HL-60/S4 treated with phorbol 12-myristate 13-acetate at 8.2 ng/mL for 4 days and 3 days (cell line): Measurements from ENCODE around the gene CILP.

Source experiments
- in situ Hi-C: fragments of 300-500 bp; cut with MboI; formaldehyde crosslinking; loops from 2 replicates; pipeline ENCODE4 v1.15.0; 2022; ENCODE audit warnings: low sequenced_read_pairs

The CILP gene

DNA sequence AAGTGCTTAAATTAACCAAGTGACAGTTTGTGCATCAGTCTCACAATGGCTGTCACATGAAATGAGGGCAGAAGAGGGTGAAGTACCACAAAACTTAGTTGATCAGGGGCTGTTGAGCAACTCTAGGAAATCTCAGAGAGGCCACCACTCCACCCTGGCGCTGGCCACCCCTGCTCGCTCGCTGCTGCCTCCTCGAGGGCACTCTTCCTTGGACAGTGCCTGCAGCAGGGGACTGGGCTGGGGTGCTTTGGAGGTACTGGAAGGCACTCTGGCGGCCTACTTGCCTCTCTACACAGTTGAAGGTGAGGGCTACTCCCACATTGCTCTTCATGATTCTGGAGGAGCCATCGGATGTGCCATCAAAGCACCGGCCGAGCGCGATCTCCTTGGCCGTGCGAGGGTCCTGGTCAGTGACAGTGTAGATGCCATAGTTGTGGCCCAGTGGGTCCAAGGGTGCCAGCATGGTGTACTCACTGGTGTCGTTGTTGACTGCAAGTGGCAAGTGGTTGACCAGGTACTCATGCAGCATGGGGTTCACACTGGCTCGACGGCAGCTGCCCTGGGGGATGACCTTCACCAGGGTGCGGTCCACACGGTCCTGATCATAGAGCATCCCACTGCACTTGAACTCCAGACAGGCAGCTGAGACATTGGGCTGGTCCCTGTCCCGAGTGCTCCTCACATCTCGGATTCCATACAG, 14.5 kb downstream of the CILP start:
- in situ Hi-C loops, result no loop called here

DNA sequence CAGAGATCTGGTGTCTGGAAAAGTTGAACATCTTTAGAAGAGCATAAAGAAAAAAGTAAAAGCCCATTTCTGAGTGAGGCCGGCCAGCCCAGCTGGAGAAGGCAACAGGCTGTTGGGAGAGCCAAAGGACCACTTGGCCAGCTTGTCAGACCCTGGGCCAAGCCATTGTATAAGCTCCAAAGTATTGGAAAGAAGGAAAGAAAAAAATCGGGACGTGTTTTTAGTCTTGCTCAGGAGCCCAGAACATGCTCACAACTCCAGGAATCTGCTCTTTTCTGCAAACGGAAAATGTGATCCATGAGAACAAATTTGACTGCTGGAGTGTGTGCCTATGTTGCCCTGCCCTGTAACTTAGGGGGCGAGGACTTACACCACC, 15.7 kb downstream of the CILP start:
- in situ Hi-C loops, result no loop called here

DNA sequence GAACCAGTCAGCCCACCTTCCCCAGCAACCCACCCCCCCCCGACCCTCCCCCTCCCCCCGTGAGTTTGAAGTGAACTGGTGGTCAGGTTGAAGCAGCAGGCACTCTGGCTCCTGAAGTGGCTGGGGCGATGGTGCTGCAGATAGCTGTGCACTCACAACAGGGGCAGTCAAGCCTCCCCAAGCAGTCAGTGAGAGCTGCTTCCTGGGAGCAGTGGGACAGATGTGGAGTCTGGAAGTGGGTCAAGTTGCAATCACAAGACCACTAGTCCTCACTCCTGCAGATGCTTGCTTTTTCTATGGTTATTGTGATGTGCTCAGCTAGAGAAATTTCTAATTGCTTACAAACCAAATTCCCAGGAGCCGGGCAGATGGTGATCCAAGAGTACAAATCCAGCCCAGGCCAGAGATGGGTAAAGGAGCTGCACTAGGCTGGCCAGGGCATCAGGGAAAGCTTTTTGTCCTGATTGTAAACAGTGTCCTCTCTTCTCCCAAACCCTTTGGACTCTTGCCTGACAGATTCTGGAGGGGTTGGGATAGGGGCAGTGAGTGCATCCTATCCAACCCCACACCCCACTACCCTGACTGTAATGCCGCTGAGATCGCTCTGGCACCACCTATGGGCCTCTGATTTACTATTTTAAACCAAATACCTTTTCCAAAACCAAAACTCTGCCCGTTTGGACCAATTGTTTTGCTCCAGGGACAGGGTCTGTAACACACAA, 16.3 kb downstream of the CILP start:
- in situ Hi-C loops, result no loop called here

DNA sequence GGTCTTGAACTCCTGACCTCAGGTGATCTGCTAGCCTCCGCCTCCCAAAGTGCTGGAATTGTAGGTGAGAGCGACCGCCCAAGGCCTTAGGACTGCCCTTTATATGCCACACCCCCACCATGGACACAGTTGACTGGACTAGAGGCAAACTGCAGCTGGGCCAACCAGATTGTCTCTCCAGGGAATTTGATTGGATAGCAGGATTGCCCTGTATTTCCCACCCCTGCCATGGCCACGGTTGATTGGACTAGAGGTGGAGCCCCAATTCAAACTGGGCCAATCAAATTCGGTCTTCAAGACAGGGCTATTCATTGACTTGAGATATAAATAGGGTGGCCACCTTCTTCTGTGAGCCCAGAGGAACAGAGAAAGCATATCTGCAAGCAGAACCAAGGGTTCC, 19.3 kb downstream of the CILP start:
- in situ Hi-C loops, result no loop called here

DNA sequence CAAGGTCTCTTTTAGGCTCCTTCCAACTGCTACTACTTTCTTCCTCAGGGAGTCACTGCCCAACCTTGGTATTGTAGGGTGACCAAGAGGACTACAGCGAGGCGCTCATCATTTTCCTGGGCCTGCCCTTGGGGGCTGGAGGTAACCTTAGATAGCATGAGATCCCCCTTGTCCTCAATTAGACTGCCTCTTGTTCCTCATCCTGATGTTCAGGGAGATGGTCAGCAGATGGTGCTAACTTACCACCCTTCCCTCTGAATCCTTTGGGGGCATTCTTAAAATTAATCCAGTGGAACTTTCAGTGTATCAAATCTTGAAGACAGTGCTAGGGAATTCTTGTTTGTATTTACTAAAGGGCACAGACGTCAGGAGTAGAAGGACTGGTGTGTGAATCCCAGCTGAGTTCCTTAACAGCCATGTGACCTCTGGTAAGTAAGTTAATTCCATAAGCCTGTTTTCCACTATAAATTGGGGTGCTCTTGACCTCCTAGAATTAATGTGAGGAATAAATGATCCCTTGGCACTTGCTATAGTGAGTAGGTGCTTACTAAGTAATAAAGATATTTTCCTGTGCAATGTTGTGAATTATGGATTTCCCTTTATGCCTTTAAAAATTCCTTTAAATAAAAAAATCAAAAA, 22.1 kb downstream of the CILP start:
- in situ Hi-C loops, result loop anchor here (10.0 kb wide), 1 partner anchor 106 kb away; the partner anchor contains the start of gene RNU5A-1

DNA sequence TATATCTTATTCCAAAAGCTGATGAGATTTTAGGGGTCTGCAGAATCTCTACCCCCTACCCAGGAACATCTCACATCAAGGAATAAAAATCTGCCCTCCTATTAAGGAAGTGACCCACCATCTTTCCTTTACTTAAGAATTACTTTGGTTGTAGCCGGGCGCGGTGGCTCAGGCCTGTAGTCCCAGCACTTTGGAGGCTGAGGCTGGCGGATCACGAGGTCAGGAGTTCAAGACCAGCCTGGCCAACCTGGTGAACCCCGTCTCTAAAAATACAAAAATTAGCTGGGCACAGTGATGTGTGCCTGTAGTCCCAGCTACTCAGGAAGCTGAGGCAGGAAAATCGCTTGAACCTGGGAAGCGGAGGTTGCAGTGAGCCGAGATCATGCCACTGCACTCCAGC, 22.8 kb downstream of the CILP start:
- in situ Hi-C loops, result loop anchor here (10.0 kb wide), 1 partner anchor 106 kb away; the partner anchor contains the start of gene RNU5A-1

DNA sequence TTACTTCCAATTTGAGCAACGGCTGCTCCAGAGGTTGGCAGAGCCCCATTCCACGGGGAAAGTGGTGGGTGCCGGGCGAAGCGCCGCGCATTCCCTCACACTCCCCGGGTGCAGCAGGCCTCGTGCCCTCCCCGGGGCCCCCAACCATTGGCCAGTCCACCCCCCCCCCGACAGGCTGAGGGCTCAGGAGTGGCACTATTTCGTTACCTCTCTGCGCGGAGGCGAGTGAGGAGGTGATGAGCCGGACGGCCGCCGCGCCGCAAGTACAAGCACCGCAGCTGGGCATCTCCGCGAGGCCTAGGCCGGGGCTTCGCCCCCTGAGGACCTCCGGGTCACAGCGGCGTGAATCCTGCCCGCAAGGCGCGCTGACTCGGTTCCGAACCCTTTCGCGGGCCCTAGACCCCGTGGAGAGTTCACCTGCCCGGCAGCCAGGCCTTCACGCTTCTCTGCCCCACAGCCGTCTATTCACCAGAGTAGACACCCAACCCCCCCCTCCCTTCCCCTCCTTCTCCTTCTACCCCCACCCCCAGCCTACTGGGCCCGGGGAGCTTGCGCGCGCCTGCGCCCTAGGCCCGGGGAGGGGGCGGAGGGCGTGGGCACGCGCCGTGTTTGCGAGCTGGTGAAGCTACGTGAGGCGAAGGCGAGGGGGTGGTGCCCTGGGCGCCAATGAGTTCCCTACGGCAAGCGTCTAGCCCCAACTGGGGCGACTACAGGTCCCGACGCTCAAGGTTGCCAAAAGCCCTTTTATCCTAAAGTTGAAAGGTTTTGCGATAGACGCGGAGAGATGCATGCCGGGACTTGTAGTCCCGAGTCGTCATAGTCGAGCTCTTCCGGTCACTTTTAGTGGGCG, 26.2 kb downstream of the CILP start, which contains the start of gene CLPX:
Gene CLPX, minus strand, starts transcription at position 475 of the 850 bp plus-strand sequence. Its CDS starts 189 bp downstream, at position 286.
- in situ Hi-C loops, result loop anchor here (10.0 kb wide), 1 partner anchor 110 kb away; the partner anchor contains the start of gene RNU5A-1

DNA sequence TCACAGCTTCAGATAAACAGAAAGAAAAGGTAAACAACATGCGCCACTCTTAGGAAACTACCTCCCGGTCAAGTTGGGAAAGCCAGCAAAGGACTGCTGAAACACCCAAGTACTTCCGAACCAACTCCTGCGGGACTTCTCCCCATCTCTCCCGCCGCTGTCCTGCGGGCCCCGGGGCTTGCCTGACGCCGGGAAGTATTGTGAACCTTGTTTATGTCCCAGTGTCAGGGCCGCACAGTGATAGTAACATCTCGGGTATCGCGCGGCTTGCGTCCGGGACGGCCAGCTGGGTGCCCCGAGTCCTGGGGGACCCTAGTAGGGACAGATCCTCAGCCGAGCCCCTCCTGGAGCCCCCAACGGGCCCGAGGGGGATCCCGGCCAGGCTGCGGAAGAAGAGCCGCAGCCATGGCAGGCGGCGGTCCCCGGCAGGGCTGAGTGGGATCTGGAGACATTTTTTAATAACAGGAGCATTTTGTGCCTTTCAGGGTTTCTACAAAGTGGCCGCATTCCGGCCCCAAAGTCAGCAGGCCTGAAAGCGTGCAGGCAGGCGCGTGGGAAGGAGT, 26.9 kb downstream of the CILP start:
- in situ Hi-C loops, result loop anchor here (10.0 kb wide), 1 partner anchor 110 kb away; the partner anchor contains the start of gene RNU5A-1

DNA sequence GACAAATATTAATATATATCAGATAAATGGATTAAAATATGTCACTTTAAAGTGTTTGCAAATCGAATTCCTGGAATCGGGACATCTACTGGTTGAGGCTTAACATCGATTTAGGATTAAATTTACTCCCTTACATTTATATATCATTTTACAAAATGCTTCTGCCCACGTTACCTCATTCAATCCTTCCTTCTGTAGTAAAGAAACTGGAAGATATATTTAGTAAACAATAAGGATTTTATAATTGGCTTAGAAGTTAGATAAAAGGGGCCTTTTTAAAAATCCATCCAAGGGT, 27.5 kb downstream of the CILP start:
- in situ Hi-C loops, result loop anchor here (10.0 kb wide), 1 partner anchor 111 kb away; the partner anchor contains the start of gene RNU5A-1

DNA sequence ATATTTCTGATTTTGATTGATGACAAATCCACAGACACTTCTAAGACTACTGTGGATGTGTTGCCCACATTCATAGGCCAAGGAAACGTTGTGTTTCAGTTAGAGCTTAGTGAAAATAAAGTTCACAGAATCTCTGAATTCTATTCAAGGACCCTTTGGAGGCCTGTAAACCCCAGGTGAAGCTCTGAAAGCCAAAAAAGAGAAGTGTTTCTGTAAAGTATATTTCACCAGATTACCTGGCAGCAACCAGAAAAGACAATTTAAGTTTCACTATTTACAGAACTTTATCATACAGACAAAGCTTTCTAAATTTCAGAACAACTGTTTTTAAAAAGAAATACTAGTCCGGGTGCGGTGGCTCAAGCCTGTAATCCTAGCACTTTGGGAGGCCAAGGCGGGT, 28.7 kb downstream of the CILP start:
- in situ Hi-C loops, result loop anchor here (10.0 kb wide), 1 partner anchor 112 kb away; the partner anchor contains the start of gene RNU5A-1

DNA sequence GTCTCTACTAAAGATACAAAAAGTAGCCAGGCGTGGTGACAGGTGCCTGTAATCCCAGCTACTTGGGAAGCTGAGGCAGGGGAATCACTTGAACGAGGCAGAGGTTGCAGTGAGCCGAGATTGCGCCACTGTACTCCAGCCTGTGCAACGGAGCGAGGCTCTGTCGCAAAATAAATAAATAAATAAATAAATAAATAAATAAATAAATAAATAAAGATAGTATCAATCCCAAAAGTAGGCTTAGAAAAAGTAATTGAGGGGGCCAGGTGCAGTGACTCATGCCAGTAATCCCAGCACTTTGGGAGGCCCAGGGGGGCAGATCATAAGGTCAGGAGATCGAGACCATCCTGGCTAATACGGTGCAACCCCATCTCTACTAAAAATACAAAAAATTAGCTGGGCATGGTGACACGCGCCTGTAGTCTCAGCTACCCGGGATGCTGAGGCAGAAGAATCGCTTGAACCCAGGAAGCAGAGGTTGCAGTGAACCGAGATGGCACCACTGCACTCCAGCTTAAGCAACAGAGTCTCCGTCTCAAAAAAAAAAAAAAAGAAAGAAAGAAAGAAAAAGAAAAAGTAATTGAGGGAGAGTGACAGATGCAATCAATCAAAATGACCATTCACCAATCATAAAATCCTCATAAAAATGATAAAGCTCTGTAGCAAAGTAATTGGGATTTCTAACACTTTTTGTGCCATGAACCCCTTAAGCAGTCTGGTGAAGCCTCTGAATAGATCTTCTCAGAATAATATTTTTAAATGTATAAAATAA, 29.5 kb downstream of the CILP start:
- in situ Hi-C loops, result loop anchor here (10.0 kb wide), 1 partner anchor 113 kb away; the partner anchor contains the start of gene RNU5A-1

DNA sequence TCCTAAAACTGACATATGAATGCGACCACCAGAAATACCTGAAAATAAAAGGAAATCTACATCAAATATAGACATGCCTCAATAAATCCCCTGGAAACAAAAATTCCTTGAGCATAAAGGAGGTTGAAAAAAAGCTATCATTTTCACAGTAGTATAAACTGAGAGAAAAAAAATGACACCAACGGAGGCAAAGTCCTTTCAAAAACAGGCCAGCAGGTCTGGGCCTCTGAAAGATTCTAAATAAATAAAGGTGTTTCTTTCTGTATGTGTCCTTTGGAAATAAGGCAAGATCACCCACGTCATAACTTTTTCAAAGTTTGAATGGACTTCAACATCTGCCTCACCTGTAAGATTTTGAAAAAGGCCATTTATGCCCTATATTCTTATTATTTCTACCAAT, 31.1 kb downstream of the CILP start:
- in situ Hi-C loops, result loop anchor here (10.0 kb wide), 1 partner anchor 115 kb away; the partner anchor contains the start of gene RNU5A-1

DNA sequence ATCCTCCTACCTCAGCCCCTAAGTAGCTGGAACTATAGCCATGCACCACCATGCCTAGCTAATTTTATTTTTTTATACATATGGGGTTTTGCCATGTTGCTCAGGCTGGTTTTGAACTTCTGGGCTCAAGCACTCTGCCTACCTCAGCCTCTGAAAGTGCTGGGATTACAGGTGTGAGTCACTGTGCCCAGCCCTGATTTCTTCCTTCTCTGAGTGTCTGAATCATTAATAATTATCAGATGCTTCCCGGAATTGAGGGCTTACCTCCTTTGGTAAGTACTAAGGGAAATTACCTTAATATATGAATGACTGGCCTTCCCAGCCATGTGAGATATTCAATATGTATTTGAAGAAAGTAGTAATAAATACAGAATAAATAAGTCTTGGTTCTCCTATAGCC, 33.4 kb downstream of the CILP start:
- in situ Hi-C loops, result no loop called here

DNA sequence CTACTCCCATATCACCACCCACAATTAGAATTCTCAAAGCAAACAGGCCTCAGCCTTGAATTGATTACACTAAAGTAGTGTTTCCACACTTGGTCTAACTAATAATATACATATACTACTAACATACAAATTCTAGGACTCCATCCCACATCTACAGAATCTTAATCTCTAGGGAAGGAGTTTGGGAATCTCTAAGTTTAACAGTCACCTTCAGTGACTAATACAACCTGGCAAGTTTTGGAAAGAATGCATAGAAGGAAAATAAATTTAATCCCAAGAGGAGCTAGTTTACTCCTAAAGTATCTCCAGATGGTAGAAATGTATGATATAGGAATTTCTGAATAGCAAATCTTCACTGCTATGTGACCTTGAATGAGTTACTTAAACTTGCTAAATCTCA, 35.2 kb downstream of the CILP start:
- in situ Hi-C loops, result no loop called here

DNA sequence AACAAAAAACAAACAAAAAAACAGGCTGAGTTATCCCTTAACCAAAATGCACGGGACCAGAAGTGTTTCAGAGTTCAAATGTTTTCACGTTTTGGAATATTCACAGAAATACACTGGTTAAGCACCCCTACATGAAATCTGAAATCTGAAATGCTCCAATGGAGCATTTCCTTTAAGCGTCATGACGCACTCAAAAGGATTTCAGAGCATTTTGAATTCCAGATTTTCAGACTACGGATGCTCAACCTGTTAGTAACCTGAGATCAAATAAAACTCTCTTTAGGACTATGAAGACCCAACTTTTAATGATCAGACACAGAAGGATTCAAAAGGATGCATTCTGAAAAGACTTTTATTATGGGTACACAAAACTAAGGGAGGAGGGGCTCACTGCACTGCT, 35.8 kb downstream of the CILP start:
- in situ Hi-C loops, result no loop called here

DNA sequence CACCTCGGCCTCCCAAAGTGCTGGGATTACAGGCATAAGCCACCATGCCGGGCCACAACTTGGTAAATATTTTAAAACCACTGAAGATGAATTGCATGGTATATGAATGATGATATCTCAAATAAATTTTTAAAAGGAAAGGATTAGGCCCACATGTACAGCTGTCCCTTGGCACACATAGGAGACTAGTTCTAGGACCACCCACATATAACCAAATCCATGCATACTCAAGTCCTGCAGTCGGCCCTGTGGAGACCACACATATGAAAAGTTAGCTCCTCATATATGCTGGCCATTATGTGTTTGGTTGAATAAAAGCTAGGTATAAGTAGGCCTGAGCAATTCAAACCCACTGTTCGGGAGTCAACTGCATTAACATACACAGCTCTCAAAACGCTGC, 36.8 kb downstream of the CILP start:
- in situ Hi-C loops, result no loop called here

DNA sequence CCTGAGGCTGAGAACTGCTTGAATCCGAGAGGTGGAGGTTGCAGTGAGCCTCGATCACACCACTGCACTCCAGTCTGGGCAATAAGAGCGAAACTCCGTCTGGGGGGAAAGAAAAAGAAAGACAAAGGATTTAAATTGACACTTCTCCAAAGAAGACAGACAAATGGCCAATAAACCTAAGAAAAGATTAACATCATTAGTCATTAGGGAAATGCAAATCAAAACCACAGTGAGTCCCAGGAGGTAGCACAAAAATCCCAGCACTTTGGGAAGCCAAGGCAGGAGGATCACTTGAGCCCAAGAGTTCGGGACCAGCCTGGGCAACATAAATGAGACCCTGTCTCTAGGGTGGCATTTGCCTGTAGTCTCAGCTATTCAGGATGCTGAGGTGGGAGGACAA, 38.7 kb downstream of the CILP start:
- in situ Hi-C loops, result no loop called here

DNA sequence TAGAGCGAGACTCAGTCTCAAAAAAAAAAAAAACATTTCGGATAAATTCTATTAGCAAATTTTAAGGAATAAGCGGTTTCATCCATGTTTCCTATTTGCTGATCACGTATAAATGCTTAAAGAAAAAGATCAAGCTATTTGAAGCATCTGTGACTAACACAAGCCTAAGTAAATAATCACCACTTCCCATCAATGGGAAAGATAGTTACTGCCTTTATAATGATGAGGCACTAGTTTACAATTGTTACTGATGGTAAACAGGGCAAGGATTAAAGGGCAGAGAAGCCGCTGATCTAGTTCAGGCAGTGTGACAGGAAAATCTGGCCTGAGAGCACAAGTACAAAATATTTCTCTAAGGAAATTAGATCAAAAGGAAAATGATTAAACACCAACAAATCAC, 39.8 kb downstream of the CILP start:
- in situ Hi-C loops, result no loop called here

DNA sequence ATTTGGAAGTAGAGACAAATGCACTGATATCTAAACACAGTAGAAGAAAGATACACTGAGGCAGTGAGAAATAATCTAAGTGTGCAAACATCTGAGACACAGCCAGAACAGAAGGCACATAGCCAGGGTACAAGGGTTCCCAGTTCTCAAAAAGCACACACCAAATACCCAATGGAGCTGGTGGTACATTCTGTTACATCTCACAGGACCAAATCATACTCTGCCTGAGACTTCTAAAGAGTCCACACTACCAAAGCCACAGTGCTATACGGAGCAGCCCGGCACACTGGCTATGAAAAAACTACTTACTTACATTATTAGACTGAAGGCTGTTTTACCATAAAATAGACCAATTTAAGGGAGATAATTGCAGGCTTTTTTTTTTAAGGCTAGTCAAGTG, 45.4 kb downstream of the CILP start:
- in situ Hi-C loops, result no loop called here

DNA sequence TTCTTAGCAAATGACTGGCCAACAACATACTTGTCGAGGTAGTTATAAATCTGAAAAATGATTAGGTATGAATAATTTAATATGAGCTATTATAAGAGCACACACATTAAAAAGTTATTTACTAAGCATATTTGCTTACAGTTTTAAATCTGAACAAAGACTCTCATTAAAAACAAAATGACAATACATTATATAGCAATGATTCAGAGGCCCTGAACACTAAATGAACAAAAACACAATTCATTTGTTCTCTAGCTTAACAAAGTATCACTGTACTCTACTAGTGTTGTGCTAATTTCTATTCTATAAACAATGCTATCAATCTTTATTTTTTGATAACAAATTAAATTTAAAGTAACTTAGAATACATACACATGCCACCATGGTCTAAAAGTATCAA, 47.1 kb downstream of the CILP start:
- in situ Hi-C loops, result no loop called here
